DND-41 (cell line): ENCODE results near the gene WHRN.

Experiments
- CTCF ChIP-seq: IDR thresholded peaks from 2 replicates; pipeline ENCODE4 v1.5.1; 2012; ENCODE audit warnings: borderline replicate concordance, low read length, moderate library complexity, mild to moderate bottlenecking; ENCODE audit not compliant: poor library complexity, severe bottlenecking; ENCODE audit errors: extremely low read depth
- EZH2 ChIP-seq: IDR thresholded peaks from 3 replicates; pipeline ENCODE4 v1.6.1; 2012; ENCODE audit warnings: borderline replicate concordance, low read depth, mild to moderate bottlenecking, moderate library complexity, low read length, inconsistent platforms; ENCODE audit not compliant: severe bottlenecking

GRCh38 chr9:114363424-114363823, 141.8 kb downstream of the WHRN start:
- TF ChIP-seq CTCF (no peak), EZH2 (no peak)
